Karpas-422 (cell line): ENCODE measurements around the gene DIPK1A. TPM values are rescaled to one million over a fixed set of nuclear protein-coding genes. Genes with fewer than 3 reads are reported as not detected.

Source experiments
- DNase-seq: peaks from one replicate; pipeline ENCODE4 v3.0.0-alpha.2; 2015
- H2AFZ ChIP-seq: fragments of 200-600 bp; sonication (generic); 2 replicates; pipeline ENCODE4 v1.6.1; 2014; ENCODE audit warnings: antibody characterized with exemption, low read length, mixed read lengths
- H3K27ac ChIP-seq: fragments of 200-600 bp; sonication (generic); 2 replicates; pipeline ENCODE4 v1.5.1; 2014; ENCODE audit warnings: mild to moderate bottlenecking, low read length, moderate library complexity
- H3K27me3 ChIP-seq: fragments of 200-600 bp; sonication (generic); 2 replicates; pipeline ENCODE4 v1.6.1; 2014; ENCODE audit warnings: low read length, mixed read lengths
- H3K36me3 ChIP-seq: fragments of 200-600 bp; sonication (generic); 2 replicates; pipeline ENCODE4 v1.6.1; 2014; ENCODE audit warnings: low read length, mixed read lengths; ENCODE audit not compliant: insufficient read depth
- H3K4me1 ChIP-seq: fragments of 200-600 bp; sonication (generic); 2 replicates; pipeline ENCODE4 v1.6.1; 2014; ENCODE audit warnings: mild to moderate bottlenecking, low read length, mixed read lengths
- H3K4me2 ChIP-seq: fragments of 200-600 bp; sonication (generic); 2 replicates; pipeline ENCODE4 v1.6.1; 2014; ENCODE audit warnings: low read length, low read depth, mild to moderate bottlenecking; ENCODE audit not compliant: poor library complexity, severe bottlenecking
- H3K4me3 ChIP-seq: fragments of 200-600 bp; sonication (generic); 2 replicates; pipeline ENCODE4 v1.5.1; 2014; ENCODE audit warnings: mild to moderate bottlenecking, antibody characterized with exemption, low read length, mixed read lengths
- H3K79me2 ChIP-seq: fragments of 200-600 bp; sonication (generic); 2 replicates; pipeline ENCODE4 v1.6.1; 2014; ENCODE audit warnings: mild to moderate bottlenecking, low read length, mixed read lengths
- H3K9ac ChIP-seq: fragments of 200-600 bp; sonication (generic); 2 replicates; pipeline ENCODE4 v1.6.0; 2014; ENCODE audit warnings: low read length
- H3K9me2 ChIP-seq: fragments of 200-600 bp; sonication (generic), shearing (Covaris generic); replicated peaks from 2 replicates; pipeline ENCODE4 v1.6.0; 2014; ENCODE audit warnings: mild to moderate bottlenecking, low read length, moderate library complexity; ENCODE audit not compliant: insufficient read depth
- H3K9me3 ChIP-seq: fragments of 300-700, 200-600 bp; sonication (generic); 2 replicates; pipeline ENCODE4 v1.6.1; 2014; ENCODE audit warnings: low read length, mixed read lengths
- H4K20me1 ChIP-seq: fragments of 200-600 bp; sonication (generic); 2 replicates; pipeline ENCODE4 v1.6.1; 2014; ENCODE audit warnings: mild to moderate bottlenecking, antibody characterized with exemption, low read length, low read depth; ENCODE audit not compliant: insufficient read depth
- total RNA-seq: library from RNA; depleted of rRNA; stranded (reverse); fragments of >200 nt; shearing (Covaris generic); gene quantifications from 2 replicates; pipeline ENCODE4 v1.2.3, GENCODE V29; 2014; ENCODE audit warnings: low replicate concordance

Gene DIPK1A
- total RNA-seq, 1 experiment from 2014 or later, result 1.7 TPM

GRCh38 chr1:92877792-92878191 is 83.5 kb downstream of the DIPK1A start:
- H3K4me1 ChIP-seq, result peaks cover 5% of the 10 kb centered on the region; the same call in 1 of the 2 replicates
- no peaks in the 10 kb centered on the region for H3K79me2 ChIP-seq
- no peak overlapping the region for H3K4me2 ChIP-seq
- no peaks in the 10 kb centered on the region for H4K20me1 ChIP-seq
- no peak overlapping the region for H3K4me3 ChIP-seq
- H3K9me3 ChIP-seq, result no peaks in the 10 kb centered on the region
- no peaks in the 10 kb centered on the region for H3K9me2 ChIP-seq
- no peak for DNase-seq
- no peak overlapping the region for H2AFZ ChIP-seq
- no peak overlapping the region for H3K27ac ChIP-seq
- no peaks in the 10 kb centered on the region for H3K27me3 ChIP-seq
- H3K36me3 ChIP-seq, result no peaks in the 10 kb centered on the region
- no peak overlapping the region for H3K9ac ChIP-seq

DNA sequence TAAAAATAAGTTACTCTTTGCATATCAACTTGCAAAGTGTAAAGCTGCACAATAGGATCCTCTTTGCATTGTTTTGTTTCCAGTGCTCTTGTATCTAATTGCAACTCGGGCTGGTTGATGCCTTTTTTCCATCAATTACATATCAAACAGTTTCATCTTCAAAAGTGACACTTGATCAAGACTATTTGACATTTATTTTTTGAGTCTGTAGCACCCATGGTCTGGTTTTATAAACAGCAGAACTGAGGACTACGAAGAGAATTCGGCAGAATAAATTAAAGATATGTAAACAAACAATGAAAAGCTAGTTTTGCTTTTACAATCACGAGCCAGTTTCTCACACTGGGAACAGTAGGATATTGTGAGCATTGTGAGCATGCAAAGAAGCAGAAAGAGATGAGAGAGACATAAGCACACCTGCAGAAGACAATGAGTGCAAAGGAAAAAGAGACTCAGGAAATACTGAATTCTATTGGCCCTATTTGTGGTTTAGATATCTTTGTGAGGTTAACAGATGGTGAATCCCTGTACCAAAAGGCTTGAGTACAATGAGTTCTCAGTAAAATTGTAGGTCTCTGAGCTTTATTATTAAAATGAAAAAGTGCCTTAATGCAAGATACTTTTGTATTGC is 84.1 kb downstream of the DIPK1A start:
- H3K9me2 ChIP-seq, result no peaks in the 10 kb centered on the region
- no peak overlapping the region for H2AFZ ChIP-seq
- H3K9ac ChIP-seq, result no peak overlapping the region
- no peak overlapping the region for H3K4me3 ChIP-seq
- H3K27me3 ChIP-seq, result no peaks in the 10 kb centered on the region
- H3K79me2 ChIP-seq, result no peaks in the 10 kb centered on the region
- DNase-seq, result no peak
- H3K9me3 ChIP-seq, result no peaks in the 10 kb centered on the region
- no peak overlapping the region for H3K27ac ChIP-seq
- peaks cover 5% of the 10 kb centered on the region; the same call in 1 of the 2 replicates for H3K4me1 ChIP-seq
- H3K4me2 ChIP-seq, result no peak overlapping the region
- H4K20me1 ChIP-seq, result no peaks in the 10 kb centered on the region
- no peaks in the 10 kb centered on the region for H3K36me3 ChIP-seq

- Histone ChIP-seq H3K79me2 (no peaks in the 10 kb centered on the region), H3K27ac (no peak overlapping the region), H3K9ac (no peak overlapping the region), H4K20me1 (no peaks in the 10 kb centered on the region), H3K4me3 (no peak overlapping the region), H3K4me1 (peaks cover 5% of the 10 kb centered on the region; the same call in 1 of the 2 replicates), H2AFZ (no peak overlapping the region), H3K4me2 (no peak overlapping the region), H3K27me3 (no peaks in the 10 kb centered on the region), H3K9me3 (no peaks in the 10 kb centered on the region), H3K9me2 (no peaks in the 10 kb centered on the region), H3K36me3 (no peaks in the 10 kb centered on the region)
- no peak for DNase-seq
Measured at GRCh38 chr1:92876351-92876750, 84.9 kb downstream of the DIPK1A start.

GRCh38 chr1:92874987-92875386 is 86.3 kb downstream of the DIPK1A start:
- Histone ChIP-seq H3K9me2 (no peaks in the 10 kb centered on the region), H3K9me3 (no peaks in the 10 kb centered on the region), H3K4me3 (no peak overlapping the region), H3K4me1 (peaks cover 5% of the 10 kb centered on the region; the same call in 1 of the 2 replicates), H4K20me1 (no peaks in the 10 kb centered on the region), H3K36me3 (no peaks in the 10 kb centered on the region), H3K4me2 (no peak overlapping the region), H3K27me3 (no peaks in the 10 kb centered on the region), H2AFZ (no peak overlapping the region), H3K9ac (no peak overlapping the region), H3K79me2 (no peaks in the 10 kb centered on the region), H3K27ac (no peak overlapping the region)
- DNase-seq, result no peak

- Histone ChIP-seq H3K4me1 (peaks cover 5% of the 10 kb centered on the region; the same call in 1 of the 2 replicates), H3K9ac (no peak overlapping the region), H3K27ac (no peak overlapping the region), H3K9me2 (no peaks in the 10 kb centered on the region), H3K9me3 (no peaks in the 10 kb centered on the region), H3K36me3 (no peaks in the 10 kb centered on the region), H4K20me1 (no peaks in the 10 kb centered on the region), H3K27me3 (no peaks in the 10 kb centered on the region), H3K4me2 (no peak overlapping the region), H2AFZ (no peak overlapping the region), H3K4me3 (no peak overlapping the region), H3K79me2 (no peaks in the 10 kb centered on the region)
- no peak for DNase-seq
Measured at GRCh38 chr1:92872719-92873118, 88.5 kb downstream of the DIPK1A start.

DNA sequence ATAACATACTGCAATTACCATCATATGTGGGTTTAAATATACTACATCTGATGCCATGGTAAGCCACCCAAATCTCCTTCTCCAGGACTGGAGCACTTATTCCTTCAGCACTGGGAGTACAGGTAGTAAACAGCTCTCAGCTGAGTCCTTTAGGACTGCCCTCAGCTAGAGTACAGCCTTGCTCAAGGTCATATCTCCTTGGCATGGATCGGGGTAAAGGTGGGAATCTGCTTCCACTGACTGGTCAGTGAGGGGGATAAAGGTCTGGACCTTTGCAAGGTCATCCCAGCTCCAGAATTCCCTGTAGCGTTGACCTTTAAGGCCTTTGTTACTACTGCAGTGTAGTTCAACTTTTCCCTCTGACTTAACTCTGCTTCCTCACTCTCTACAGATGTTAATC is 90.7 kb downstream of the DIPK1A start:
- Histone ChIP-seq H3K9me2 (no peaks in the 10 kb centered on the region), H3K36me3 (no peaks in the 10 kb centered on the region)

DNA sequence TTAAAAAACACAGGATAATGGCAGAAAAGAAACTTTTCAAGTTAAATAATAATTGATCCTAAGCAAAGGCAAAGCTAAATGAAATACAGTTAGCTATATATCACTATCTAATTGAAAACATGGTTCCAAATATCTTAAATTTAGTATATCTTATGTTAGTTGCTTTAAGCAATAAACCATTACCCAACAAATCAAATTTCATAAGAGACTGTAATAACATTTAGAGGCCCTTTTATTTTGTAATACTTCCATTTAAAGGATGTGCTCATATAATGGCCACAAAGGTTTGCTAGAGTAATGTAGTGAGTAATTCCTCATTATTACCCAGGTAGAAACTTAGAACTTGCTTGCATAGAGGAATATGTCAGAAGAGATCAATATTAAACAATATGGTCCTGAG is 97.1 kb downstream of the DIPK1A start:
- DNase-seq, result no peak
- Histone ChIP-seq H3K9ac (no peak overlapping the region), H3K27ac (no peak overlapping the region), H3K27me3 (no peaks in the 10 kb centered on the region), H3K36me3 (no peaks in the 10 kb centered on the region), H4K20me1 (no peaks in the 10 kb centered on the region), H3K4me2 (no peak overlapping the region), H3K4me3 (no peak overlapping the region), H2AFZ (no peak overlapping the region), H3K79me2 (no peaks in the 10 kb centered on the region), H3K9me2 (no peaks in the 10 kb centered on the region), H3K4me1 (peaks cover 4% of the 10 kb centered on the region), H3K9me3 (no peaks in the 10 kb centered on the region)

More for the DNA sequence above, 90.7 kb downstream of the DIPK1A start:
- Histone ChIP-seq H2AFZ (no peak overlapping the region), H3K9me3 (no peaks in the 10 kb centered on the region), H4K20me1 (no peaks in the 10 kb centered on the region), H3K27me3 (no peaks in the 10 kb centered on the region), H3K4me2 (no peak overlapping the region), H3K4me1 (no peaks in the 10 kb centered on the region), H3K9ac (no peak overlapping the region), H3K79me2 (no peaks in the 10 kb centered on the region), H3K4me3 (no peak overlapping the region), H3K27ac (no peak overlapping the region)
- DNase-seq, result no peak

DNA sequence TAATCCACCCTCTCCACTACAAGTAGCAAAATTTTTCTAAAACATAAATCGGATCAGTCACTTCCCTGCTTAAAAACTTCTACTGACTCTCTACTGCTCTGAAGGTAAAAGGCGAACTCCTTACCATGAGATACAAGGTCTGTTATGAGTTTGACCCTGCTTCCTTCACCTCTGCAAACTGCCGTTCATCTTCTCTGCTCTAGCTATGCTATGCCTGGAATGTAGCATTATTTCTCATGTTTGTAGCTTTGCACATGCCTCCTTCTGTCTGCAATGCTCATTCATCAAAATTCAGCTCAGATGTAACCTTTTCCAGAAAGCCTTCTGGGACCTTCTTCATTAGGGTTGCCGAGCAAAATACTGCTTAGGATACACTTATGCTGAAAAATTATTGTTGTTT is 98.7 kb downstream of the DIPK1A start:
- Histone ChIP-seq H3K27ac (no peak overlapping the region), H3K9ac (no peak overlapping the region), H3K36me3 (no peaks in the 10 kb centered on the region), H4K20me1 (no peaks in the 10 kb centered on the region), H3K27me3 (no peaks in the 10 kb centered on the region), H3K4me1 (peaks cover 9% of the 10 kb centered on the region), H3K79me2 (no peaks in the 10 kb centered on the region), H3K9me2 (no peaks in the 10 kb centered on the region), H3K9me3 (no peaks in the 10 kb centered on the region), H3K4me3 (no peak overlapping the region), H2AFZ (no peak overlapping the region), H3K4me2 (no peak overlapping the region)
- no peak for DNase-seq
